HEK293T (cell line): ENCODE data around the gene BCAR1.

Experiments
- ARNT ChIP-seq: fragments of 450-650 bp; IDR thresholded peaks from 2 replicates; pipeline ENCODE4 v1.6.1; 2017; ENCODE audit warnings: mild to moderate bottlenecking
- BHLHE40 ChIP-seq: fragments of 450-650 bp; IDR thresholded peaks from 2 replicates; pipeline ENCODE4 v1.6.1; 2016; ENCODE audit warnings: mild to moderate bottlenecking, moderate library complexity, borderline replicate concordance
- FOXA1 ChIP-seq: fragments of 450-650 bp; IDR thresholded peaks from 2 replicates; pipeline ENCODE4 v1.6.1; 2016; ENCODE audit warnings: mild to moderate bottlenecking
- FOXK2 ChIP-seq: fragments of 450-650 bp; IDR thresholded peaks from 2 replicates; pipeline ENCODE4 v1.6.1; 2016; ENCODE audit warnings: mild to moderate bottlenecking
- FOXM1 ChIP-seq: fragments of 450-650 bp; IDR thresholded peaks from 2 replicates; pipeline ENCODE4 v1.6.1; 2017; ENCODE audit warnings: mild to moderate bottlenecking, borderline replicate concordance
- HDGF ChIP-seq: fragments of 450-650 bp; IDR thresholded peaks from 2 replicates; pipeline ENCODE4 v1.6.1; 2017; ENCODE audit warnings: antibody characterized with exemption, borderline replicate concordance
- NFRKB ChIP-seq: fragments of 450-650 bp; IDR thresholded peaks from 2 replicates; pipeline ENCODE4 v1.6.1; 2016; ENCODE audit warnings: mild to moderate bottlenecking, moderate library complexity
- SP1 ChIP-seq: fragments of 450-650 bp; IDR thresholded peaks from 2 replicates; pipeline ENCODE4 v1.6.1; 2017
- SUZ12 ChIP-seq: fragments of 450-650 bp; IDR thresholded peaks from 2 replicates; pipeline ENCODE4 v1.6.1; 2016; ENCODE audit warnings: mild to moderate bottlenecking
- TARDBP ChIP-seq: fragments of 450-650 bp; IDR thresholded peaks from 2 replicates; pipeline ENCODE4 v1.6.1; 2016
- ZNF384 ChIP-seq: fragments of 450-650 bp; IDR thresholded peaks from 2 replicates; pipeline ENCODE4 v1.6.1; 2016

GRCh38 chr16:75226550-75227360 lies 24.7 kb downstream of the BCAR1 start:
- TF ChIP-seq NFRKB (no peak), SUZ12 (no peak), FOXM1 (no peak), TARDBP (no peak), ARNT (no peak), SP1 (no peak), ZNF384 (no peak), HDGF (no peak), BHLHE40 (no peak), FOXA1 (no peak), FOXK2 (no peak)
